Nephron (organoid): ENCODE results near the gene CCDC192.

Experiments
- H3K27ac Mint-ChIP-seq, 3 experiments: 2 replicates each; pipeline ENCODE4 v1.8.0; 2020; ENCODE audit warnings: mixed read lengths in 3 of 3, mild to moderate bottlenecking in 2 of 3, moderate library complexity in 1 of 3
- H3K27me3 Mint-ChIP-seq: 2 replicates; pipeline ENCODE4 v1.8.0; 2021; ENCODE audit warnings: low read depth, mild to moderate bottlenecking, moderate library complexity, mixed read lengths
- H3K36me3 Mint-ChIP-seq: 2 replicates; pipeline ENCODE4 v1.8.0; 2020; ENCODE audit warnings: low read depth, mixed read lengths
- H3K4me1 Mint-ChIP-seq: 2 replicates; pipeline ENCODE4 v1.8.0; 2020; ENCODE audit warnings: mixed read lengths
- H3K4me3 Mint-ChIP-seq, 3 experiments: 2 replicates each; pipeline ENCODE4 v1.8.0; 2020; ENCODE audit warnings: mild to moderate bottlenecking in 3 of 3, mixed read lengths in 3 of 3, moderate library complexity in 2 of 3
- H3K9me3 Mint-ChIP-seq: 2 replicates; pipeline ENCODE4 v1.8.0; 2020; ENCODE audit warnings: mixed read lengths
- CTCF ChIP-seq, 3 experiments: fragments of 200-600 bp; sonication (generic); IDR thresholded peaks; one replicate each; pipeline ENCODE4 v1.5.0; 2021; ENCODE audit warnings: antibody characterized with exemption in 3 of 3; ENCODE audit not compliant: unreplicated experiment in 3 of 3

Gene CCDC192

GRCh38 chr5:127922603-127923002 lies 219.4 kb downstream of the CCDC192 start:
- Mint-ChIP-seq H3K4me1 (no peaks in the 10 kb centered on the region), H3K4me3 (no peak overlapping the region), H3K9me3 (no peaks in the 10 kb centered on the region), H3K27ac (no peak overlapping the region), H3K36me3 (no peaks in the 10 kb centered on the region), H3K27me3 (no peaks in the 10 kb centered on the region)
- TF ChIP-seq CTCF (IDR thresholded peaks at IDR 0.05; ENCODE audit: unreplicated experiment in 3 of 3) = no peak

GRCh38 chr5:127923804-127924570 lies 220.8 kb downstream of the CCDC192 start:
- no peak overlapping the region for H3K4me3 Mint-ChIP-seq
- H3K9me3 Mint-ChIP-seq = peaks cover 3% of the 10 kb centered on the region
- no peaks in the 10 kb centered on the region for H3K36me3 Mint-ChIP-seq
- H3K27ac Mint-ChIP-seq = no peak overlapping the region
- no peaks in the 10 kb centered on the region for H3K27me3 Mint-ChIP-seq
- no peaks in the 10 kb centered on the region for H3K4me1 Mint-ChIP-seq
- no peak for TF ChIP-seq CTCF (IDR thresholded peaks at IDR 0.05; ENCODE audit: unreplicated experiment in 3 of 3)

- Mint-ChIP-seq H3K27me3 (no peaks in the 10 kb centered on the region), H3K27ac (no peak overlapping the region), H3K4me1 (no peaks in the 10 kb centered on the region), H3K4me3 (no peak overlapping the region), H3K9me3 (peaks cover 3% of the 10 kb centered on the region), H3K36me3 (no peaks in the 10 kb centered on the region)
- TF ChIP-seq CTCF (IDR thresholded peaks at IDR 0.05; ENCODE audit: unreplicated experiment in 3 of 3) = no peak
Measured at GRCh38 chr5:127924606-127925005, 221.4 kb downstream of the CCDC192 start.

GRCh38 chr5:127925916-127926315 lies 222.7 kb downstream of the CCDC192 start:
- Mint-ChIP-seq H3K4me3 (no peak overlapping the region), H3K27me3 (no peaks in the 10 kb centered on the region), H3K36me3 (no peaks in the 10 kb centered on the region), H3K9me3 (peaks cover 3% of the 10 kb centered on the region), H3K27ac (no peak overlapping the region), H3K4me1 (peaks cover 4% of the 10 kb centered on the region)
- TF ChIP-seq CTCF (IDR thresholded peaks at IDR 0.05; ENCODE audit: unreplicated experiment in 3 of 3) = no peak

GRCh38 chr5:127926974-127927373 lies 223.8 kb downstream of the CCDC192 start:
- no peaks in the 10 kb centered on the region for H3K36me3 Mint-ChIP-seq
- no peaks in the 10 kb centered on the region for H3K27me3 Mint-ChIP-seq
- H3K27ac Mint-ChIP-seq = no peak overlapping the region
- TF ChIP-seq CTCF (IDR thresholded peaks at IDR 0.05; ENCODE audit: unreplicated experiment in 3 of 3) = no peak
- H3K9me3 Mint-ChIP-seq = peaks cover 3% of the 10 kb centered on the region
- peaks cover 4% of the 10 kb centered on the region for H3K4me1 Mint-ChIP-seq
- H3K4me3 Mint-ChIP-seq = no peak overlapping the region

GRCh38 chr5:127928053-127928452 lies 224.9 kb downstream of the CCDC192 start:
- no peaks in the 10 kb centered on the region for H3K36me3 Mint-ChIP-seq
- no peak overlapping the region for H3K4me3 Mint-ChIP-seq
- H3K27me3 Mint-ChIP-seq = no peaks in the 10 kb centered on the region
- H3K4me1 Mint-ChIP-seq = peaks cover 4% of the 10 kb centered on the region
- TF ChIP-seq CTCF (IDR thresholded peaks at IDR 0.05; ENCODE audit: unreplicated experiment in 3 of 3) = no peak
- peaks cover 3% of the 10 kb centered on the region for H3K9me3 Mint-ChIP-seq
- H3K27ac Mint-ChIP-seq = no peak overlapping the region
